Measurements from ENCODE around the gene XRCC2.
"Not testable (repeated sequence)": the region's sequence is repeated elsewhere in the genome, so short reads cannot be mapped to it uniquely, and the experiment has no call there.

The XRCC2 gene

GRCh38 chr7:152664636-152665035 is 11.3 kb downstream of the XRCC2 start:
- DNase-seq (ENCODE audit: low read depth) = no peak

DNA sequence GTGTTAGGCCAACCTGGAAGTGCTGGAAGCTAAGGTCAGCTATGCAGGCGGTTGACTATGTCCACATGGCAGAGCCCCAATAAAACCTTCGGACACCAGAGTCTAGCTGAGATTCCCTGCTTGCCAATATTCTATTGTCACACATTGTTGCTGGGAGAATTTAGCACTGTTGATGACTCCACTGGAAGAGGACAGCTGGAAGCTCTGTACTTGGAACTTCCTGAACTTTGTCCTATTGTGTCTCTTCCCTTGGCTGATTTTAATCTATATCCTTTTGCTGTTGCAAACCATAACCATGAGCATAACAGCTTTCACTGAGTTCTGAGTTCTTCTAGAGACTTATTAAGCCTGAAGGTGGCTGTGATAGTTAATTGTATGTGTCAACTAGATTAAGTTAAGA is 12.0 kb downstream of the XRCC2 start:
- DNase-seq (ENCODE audit: low read depth) = no peak

DNA sequence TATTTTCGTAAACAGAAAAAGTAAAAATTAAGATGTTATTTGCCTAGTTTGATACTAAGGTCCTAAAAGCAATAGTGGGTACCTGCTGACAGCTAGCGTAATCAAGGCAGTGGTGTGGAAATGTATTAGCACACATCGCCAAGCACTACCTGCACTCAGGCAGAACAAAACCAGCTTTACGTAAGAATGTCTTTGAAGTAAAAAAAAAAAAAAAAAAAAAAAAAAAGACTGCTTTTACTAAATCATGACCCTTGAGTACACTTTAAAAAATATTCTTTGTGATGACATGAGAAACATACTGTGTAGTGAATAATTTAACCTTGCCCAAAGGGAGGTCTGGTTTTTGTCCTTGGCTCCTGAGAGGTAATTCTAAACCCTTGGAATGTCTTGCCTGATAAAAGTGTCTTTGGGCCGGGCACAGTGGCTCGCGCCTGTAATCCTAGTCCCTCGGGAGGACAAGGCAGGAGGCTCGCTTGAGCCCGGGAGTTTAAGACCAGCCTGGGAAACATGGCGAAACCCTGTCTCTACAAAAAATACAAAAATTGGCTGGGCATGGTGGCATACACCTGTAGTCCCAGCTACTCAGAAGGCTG is 12.7 kb downstream of the XRCC2 start:
- DNase-seq (ENCODE audit: low read depth) = no peak

GRCh38 chr7:152661479-152661878 is 14.5 kb downstream of the XRCC2 start:
- no peak for DNase-seq (ENCODE audit: low read depth)

GRCh38 chr7:152660021-152660420 is 15.9 kb downstream of the XRCC2 start:
- no peak for DNase-seq (ENCODE audit: low read depth)

GRCh38 chr7:152654971-152655370 is 21.0 kb downstream of the XRCC2 start:
- DNase-seq (ENCODE audit: low read depth) = no peak

DNA sequence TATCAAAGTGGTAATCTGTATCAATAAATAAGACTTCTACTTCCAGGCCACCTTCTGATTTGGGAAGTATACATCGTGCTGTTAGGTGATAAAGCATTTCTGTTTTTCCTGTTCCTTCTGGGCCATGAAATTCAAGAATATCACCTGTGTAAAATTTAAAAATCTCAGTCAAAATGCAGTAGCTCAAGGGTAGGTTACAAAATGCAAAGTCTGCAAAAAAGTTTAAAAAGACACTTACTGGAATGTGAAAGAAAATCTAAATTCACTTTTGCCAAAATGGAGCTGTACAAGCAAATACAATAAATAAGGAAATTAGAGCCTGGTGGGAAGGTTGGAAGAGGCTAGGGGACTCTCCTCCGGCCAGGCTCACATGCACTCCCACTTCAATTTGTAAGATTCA is 26.7 kb downstream of the XRCC2 start:
- DNase-seq (ENCODE audit: low read depth) = no peak

GRCh38 chr7:152647009-152647408 is 28.9 kb downstream of the XRCC2 start:
- no peak for DNase-seq (ENCODE audit: low read depth)

DNA sequence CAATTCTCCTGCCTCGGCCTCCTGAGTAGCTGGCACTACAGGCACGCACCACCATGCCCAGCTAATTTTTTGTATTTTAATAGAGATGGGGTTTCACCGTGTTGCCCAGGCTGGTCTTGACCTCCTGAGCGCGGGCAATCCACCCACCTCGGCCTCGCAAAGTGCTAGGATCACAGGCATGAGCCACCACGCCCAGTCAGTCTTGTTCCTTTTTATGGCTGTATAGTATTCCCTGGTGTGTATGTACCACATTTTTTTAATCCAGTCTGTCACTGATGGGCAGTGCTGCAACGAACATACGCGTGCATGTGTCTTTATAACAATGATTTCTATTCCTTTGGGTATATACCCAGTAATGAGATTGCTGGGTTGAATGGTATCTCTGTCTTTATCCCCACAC is 29.4 kb downstream of the XRCC2 start:
- DNase-seq (ENCODE audit: low read depth) = not testable (repeated sequence)

- DNase-seq (ENCODE audit: low read depth) = no peak
Measured at GRCh38 chr7:152643979-152644559, 31.9 kb downstream of the XRCC2 start.

- no peak for DNase-seq (ENCODE audit: low read depth)
Measured at GRCh38 chr7:152641384-152641783, 34.6 kb downstream of the XRCC2 start.

DNA sequence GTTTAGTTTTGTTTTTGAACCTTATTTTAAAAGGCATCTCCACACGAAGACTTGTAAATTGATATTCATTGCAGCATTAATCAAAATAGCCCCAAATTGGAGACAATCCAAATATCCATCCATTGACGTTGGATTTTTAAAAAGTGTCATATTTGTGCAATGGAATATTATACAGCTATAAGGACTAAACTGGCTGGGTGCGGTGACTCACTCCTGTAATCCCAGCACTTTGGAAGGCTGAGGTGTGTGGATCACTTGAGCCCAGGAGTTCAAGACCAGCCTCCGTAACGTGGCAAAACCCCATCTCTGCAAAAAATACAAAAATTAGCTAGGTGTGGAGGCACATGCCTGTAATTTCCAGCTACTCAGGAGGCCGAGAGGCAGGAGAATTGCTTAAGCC is 35.1 kb downstream of the XRCC2 start:
- no peak for DNase-seq (ENCODE audit: low read depth)

- no peak for DNase-seq (ENCODE audit: low read depth)
Measured at GRCh38 chr7:152637920-152638580, 37.9 kb downstream of the XRCC2 start.

- DNase-seq (ENCODE audit: low read depth) = no peak
Measured at GRCh38 chr7:152637161-152637560, 38.8 kb downstream of the XRCC2 start.

GRCh38 chr7:152636441-152636840 is 39.5 kb downstream of the XRCC2 start:
- DNase-seq (ENCODE audit: low read depth) = no peak

GRCh38 chr7:152633504-152633903 is 42.4 kb downstream of the XRCC2 start:
- DNase-seq (ENCODE audit: low read depth) = no peak

DNA sequence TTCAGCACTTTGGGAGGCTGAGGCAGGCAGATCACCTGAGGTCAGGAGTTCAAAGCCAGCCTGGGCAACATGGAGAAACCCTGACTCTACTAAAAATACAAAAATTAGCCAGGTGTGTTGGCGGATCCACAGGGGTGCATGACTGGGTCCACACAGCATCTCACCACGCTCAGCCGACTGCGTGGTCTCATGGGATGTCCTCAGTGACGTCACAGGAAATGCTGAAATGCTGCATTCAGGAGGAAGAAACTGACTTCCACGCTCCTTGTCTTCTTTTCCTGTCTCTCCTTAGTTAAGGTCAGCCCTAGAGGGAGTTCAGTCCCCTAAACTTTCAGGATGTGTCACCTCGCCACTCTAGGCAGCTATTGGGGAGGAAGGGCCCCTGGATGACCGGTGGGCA is 42.9 kb downstream of the XRCC2 start:
- no peak for DNase-seq (ENCODE audit: low read depth)

- DNase-seq (ENCODE audit: low read depth) = not testable (repeated sequence)
Measured at GRCh38 chr7:152628772-152629171, 47.2 kb downstream of the XRCC2 start.

DNA sequence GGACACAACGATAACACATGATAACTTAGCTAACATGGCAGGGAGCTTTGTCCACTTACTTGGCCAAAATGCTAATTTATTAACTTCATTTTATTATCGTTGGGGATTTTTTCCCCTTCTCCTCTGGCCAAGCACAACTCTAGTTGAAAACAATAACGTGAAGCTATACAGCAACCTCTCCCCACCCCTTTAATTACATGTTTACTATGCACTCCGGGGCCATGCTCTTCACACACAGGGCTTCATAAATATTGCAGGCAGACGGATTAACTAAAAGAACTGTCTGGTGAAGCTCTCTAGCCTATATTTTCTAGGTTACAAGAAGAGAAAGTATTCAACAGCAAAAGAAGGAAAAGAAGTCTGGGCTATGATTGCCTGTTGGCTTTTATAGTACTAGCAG is 51.7 kb downstream of the XRCC2 start:
- no peak for DNase-seq (ENCODE audit: low read depth)

- no peak for DNase-seq (ENCODE audit: low read depth)
Measured at GRCh38 chr7:152621426-152621825, 54.5 kb downstream of the XRCC2 start.

GRCh38 chr7:152619027-152619739 is 56.8 kb downstream of the XRCC2 start:
- DNase-seq (ENCODE audit: low read depth) = no peak

- DNase-seq (ENCODE audit: low read depth) = no peak
Measured at GRCh38 chr7:152618427-152618826, 57.5 kb downstream of the XRCC2 start.

- DNase-seq (ENCODE audit: low read depth) = no peak
Measured at GRCh38 chr7:152617056-152617455, 58.9 kb downstream of the XRCC2 start.
